ENCODE measurements around the gene MACO1.
A peak's percentile ranks its signal among the peaks of the same experiment; 100 is the strongest.

The MACO1 gene

DNA sequence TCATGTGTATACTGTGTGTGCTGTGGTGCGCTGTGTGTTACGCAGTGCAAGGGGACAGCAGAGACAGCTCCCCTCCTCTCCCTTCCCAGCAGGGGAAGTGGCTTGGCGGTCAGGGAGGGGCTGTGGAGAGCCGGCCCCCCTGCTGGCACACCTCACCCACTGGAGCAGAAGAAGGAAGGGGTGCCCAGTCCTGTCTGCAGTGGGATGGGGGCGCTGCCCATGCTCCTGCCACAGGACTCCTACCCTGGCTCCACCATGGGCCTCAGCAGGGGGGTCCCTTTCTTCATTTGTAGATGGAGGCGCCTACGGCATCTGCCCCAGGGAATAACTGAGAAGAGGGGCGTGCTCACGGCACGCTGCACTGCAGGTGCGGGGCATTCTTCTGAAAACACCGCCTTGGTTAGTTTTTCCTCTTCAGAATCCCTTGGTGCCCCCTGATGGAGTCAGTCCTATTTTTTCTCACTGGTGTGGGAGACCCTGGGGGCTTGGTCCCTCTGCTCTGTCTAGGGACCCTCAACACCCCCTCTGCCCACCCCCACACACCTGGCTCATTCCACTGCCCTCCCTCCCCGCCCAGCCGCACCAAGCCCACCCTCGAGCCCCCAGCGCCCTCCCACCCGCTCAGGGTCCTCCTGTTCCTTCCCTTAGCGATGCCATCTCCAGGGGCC lies 99.0 kb downstream of the MACO1 start:
- Mint-ChIP-seq H3K9me3 (peaks cover 7% of the 10 kb centered on the region in 2 donors), H3K27me3 (no peaks in the 10 kb centered on the region), H3K27ac (no peak overlapping the region), H3K4me3 (no peak overlapping the region), H3K4me1 (no peaks in the 10 kb centered on the region)
- peak; percentile 61 for ATAC-seq
- no peak for DNase-seq

DNA sequence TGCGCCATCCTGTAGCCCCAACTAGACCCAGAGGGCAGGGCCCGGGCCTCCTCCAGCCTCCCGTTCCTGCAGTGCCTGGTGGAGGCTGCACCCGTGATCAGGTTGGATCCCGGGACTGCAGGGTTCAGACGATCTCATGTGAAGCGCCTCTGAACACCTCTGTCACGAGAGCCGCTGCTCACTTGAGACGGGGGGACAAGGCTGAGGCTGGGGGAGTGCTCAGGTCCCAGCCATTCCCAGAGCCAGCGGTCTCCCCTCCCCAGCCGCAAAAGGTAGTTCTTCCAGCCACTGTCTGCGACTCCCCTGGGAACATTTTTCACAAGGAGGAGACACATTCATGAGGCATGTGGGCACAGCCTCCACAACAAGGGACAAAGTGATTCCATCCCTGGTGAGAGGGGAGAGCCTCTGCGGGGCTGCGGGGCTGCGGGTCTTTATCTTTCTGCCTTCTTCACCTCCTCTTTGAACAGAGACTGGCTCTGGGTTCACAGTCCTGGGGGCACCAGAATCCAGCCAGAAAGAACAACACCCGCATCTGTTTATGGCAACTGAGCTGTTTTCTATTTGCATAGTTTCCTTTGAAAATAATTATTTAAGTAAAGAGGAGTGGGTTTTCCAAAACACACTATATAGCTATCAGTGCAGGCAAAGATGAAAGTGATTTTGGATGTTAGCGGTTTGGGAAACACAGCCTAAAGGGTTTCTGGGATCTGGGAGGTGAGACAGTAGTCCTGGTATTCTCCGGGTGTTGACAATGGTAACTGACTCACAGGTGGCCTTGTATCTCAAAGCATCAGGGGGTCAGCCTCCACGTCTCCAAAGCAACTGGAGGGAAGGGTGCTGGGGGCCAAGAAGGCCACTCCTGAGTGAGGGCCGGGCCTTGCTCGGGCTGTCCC lies 99.7 kb downstream of the MACO1 start:
- ATAC-seq (no peak), DNase-seq (no peak)
- Mint-ChIP-seq H3K27ac (no peak overlapping the region), H3K9me3 (peaks cover 2 to 3% of the 10 kb centered on the region in 2 donors), H3K4me1 (no peaks in the 10 kb centered on the region), H3K4me3 (no peak overlapping the region), H3K27me3 (no peaks in the 10 kb centered on the region)

DNA sequence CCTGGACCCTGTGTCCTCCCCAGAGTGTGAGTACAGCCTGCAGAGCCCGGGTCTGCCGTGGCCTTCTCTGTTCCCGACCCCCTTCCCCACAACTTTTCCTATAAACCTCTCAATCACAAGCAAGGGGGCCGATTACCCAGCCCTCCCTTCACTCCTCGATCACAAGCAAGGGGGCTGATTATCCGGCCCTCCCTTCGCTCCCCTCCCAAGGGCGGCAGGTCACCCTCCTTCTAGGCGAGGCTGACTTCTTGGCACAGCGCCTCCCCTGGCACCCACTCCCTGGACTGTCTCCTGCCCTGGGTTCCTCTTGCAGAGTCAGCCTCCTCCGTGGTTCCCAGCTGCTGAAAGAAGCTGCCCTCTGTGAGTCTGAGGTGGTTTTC lies 100.4 kb downstream of the MACO1 start:
- H3K27me3 Mint-ChIP-seq = no peaks in the 10 kb centered on the region
- H3K9me3 Mint-ChIP-seq = no peaks in the 10 kb centered on the region
- DNase-seq = no peak
- peak overlapping the region in 1 of 2 donors; percentile 31 for H3K27ac Mint-ChIP-seq
- H3K4me1 Mint-ChIP-seq = peaks cover 2% of the 10 kb centered on the region
- no peak for ATAC-seq
- no peak overlapping the region for H3K4me3 Mint-ChIP-seq

DNA sequence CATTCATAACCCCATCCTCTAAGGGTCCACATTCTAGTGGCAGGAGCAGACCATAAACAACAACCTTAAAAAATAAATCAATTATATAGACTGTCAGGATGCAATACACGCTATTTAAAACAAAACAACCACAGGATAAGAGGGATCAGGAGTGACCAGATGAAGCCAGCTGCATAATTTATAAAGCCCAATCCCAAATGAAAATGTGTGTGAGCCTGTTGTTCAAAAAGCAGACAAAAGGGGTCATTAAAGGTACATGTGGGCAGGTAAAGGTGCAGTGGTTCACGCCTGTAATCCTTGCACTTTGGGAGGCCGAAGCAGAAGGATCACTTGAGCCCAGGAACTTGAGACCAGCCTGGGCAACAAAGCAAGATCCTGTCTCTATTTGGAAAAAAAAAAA lies 102.3 kb downstream of the MACO1 start:
- ATAC-seq = no peak
- no peaks in the 10 kb centered on the region for H3K9me3 Mint-ChIP-seq
- H3K4me1 Mint-ChIP-seq = peaks cover 4% of the 10 kb centered on the region
- no peaks in the 10 kb centered on the region for H3K27me3 Mint-ChIP-seq
- no peak overlapping the region for H3K4me3 Mint-ChIP-seq
- H3K27ac Mint-ChIP-seq = no peak overlapping the region
- DNase-seq = no peak

DNA sequence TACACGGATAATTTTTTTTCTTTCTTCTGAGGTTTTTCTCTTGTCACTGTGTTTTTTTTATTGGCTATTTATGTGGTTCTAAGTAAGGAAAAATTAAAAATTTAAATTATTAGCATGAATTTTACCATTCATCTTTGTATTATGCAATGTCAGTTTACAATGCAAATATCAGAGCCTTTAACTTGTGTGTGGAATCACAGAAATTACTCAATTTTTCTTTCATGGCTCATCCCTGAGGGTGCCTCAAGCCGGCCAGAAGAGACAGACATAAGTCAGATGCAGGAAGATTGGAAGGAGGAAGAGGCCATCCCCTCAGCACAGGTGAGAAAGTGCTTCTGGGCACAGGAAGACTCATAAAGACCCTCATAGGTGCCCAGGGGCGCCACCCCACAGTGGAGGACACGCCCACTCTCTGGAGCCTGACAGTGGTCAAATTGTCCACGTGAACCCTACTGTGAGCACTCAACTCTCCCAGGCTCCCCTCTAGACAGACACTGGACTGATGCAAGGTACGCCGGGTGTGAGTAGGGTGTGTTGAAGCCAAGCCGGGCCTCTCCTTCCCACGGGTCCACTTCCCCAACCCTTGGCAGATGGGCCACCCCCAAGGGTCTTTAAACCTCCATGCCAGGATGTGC lies 103.2 kb downstream of the MACO1 start:
- H3K4me3 Mint-ChIP-seq = no peak overlapping the region
- no peak overlapping the region for H3K27ac Mint-ChIP-seq
- ATAC-seq (no peak), DNase-seq (no peak)
- no peaks in the 10 kb centered on the region for H3K9me3 Mint-ChIP-seq
- peaks cover 11% of the 10 kb centered on the region for H3K4me1 Mint-ChIP-seq
- no peaks in the 10 kb centered on the region for H3K27me3 Mint-ChIP-seq

DNA sequence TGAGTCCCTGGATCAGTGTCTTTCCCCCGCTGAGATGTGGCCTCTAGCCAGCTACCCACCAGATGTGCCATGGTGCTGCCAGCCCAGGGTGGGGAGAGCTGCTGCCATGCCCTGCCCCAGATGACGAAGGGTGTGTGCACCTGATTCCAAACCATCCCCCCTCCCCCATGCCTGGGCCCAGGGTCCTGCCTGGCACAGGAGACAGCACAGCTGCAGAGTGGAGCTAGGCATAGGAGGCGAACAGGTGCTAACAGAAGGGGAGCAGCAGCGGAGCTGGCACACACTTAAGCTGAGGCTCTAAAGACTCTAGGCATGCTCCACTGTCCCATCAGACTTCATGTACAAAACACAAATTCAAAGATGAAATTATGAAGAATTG lies 103.7 kb downstream of the MACO1 start:
- H3K9me3 Mint-ChIP-seq = no peaks in the 10 kb centered on the region
- no peak for ATAC-seq
- no peak overlapping the region for H3K27ac Mint-ChIP-seq
- no peak overlapping the region for H3K4me3 Mint-ChIP-seq
- no peaks in the 10 kb centered on the region for H3K27me3 Mint-ChIP-seq
- no peak for DNase-seq
- peaks cover 11% of the 10 kb centered on the region for H3K4me1 Mint-ChIP-seq

DNA sequence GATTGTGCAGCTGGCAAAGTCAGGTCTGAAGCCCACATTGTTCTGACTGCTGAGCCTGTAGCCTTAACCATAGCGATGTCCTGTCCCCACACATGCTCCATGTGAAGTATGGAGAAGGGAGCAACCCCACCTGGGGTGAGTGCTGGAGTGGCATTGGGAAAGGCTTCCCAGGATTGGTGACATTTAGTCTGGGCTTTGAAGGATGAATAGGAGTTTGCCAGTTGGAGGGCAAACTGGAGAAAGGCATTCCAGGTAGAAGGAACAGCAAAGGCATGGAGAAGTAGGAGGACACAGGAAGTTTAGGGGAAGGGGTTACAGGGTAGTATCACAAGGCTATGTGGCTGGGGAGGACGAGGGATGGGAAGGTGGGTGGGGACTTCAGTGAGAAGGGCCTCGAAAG lies 105.4 kb downstream of the MACO1 start:
- ATAC-seq = no peak
- Mint-ChIP-seq H3K27ac (no peak overlapping the region), H3K27me3 (no peaks in the 10 kb centered on the region), H3K9me3 (no peaks in the 10 kb centered on the region), H3K4me1 (peaks cover 11% of the 10 kb centered on the region), H3K4me3 (no peak overlapping the region)
- no peak for DNase-seq

DNA sequence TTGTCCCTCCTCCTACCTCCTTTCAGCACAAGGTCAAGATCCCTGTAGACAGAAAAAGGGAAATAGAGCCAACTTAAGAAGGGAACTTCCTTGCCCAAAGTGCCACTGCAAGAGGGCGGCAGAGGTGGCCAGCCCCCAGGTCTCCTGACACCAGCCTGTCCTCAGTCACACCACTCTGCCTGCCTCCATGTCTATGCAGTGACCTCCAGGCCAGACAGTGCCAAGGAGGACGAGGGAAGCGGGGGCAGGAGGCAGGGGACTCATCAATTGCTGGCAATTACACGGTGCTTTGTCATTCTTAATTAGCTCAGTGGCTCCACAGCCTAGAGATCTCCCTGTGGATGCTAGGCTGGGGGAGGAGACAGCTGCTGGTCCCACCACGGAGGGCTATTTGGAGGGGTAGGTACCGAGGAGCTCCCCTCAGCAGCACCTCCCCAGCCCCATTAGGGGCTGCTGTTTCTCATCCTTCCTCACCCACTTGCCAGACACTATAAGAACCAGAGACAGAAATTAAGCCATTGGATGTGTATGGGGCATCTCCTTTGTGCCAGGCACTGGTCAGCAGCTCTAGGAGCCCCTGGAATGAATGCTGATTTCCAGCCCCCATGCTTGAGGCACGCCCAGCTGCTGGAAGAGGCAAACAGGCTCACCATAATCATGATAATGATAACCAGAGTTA lies 106.6 kb downstream of the MACO1 start:
- ATAC-seq = no peak
- no peak overlapping the region for H3K4me3 Mint-ChIP-seq
- DNase-seq = no peak
- H3K27me3 Mint-ChIP-seq = no peaks in the 10 kb centered on the region
- no peak overlapping the region for H3K27ac Mint-ChIP-seq
- peaks cover 15% of the 10 kb centered on the region for H3K4me1 Mint-ChIP-seq
- H3K9me3 Mint-ChIP-seq = no peaks in the 10 kb centered on the region

DNA sequence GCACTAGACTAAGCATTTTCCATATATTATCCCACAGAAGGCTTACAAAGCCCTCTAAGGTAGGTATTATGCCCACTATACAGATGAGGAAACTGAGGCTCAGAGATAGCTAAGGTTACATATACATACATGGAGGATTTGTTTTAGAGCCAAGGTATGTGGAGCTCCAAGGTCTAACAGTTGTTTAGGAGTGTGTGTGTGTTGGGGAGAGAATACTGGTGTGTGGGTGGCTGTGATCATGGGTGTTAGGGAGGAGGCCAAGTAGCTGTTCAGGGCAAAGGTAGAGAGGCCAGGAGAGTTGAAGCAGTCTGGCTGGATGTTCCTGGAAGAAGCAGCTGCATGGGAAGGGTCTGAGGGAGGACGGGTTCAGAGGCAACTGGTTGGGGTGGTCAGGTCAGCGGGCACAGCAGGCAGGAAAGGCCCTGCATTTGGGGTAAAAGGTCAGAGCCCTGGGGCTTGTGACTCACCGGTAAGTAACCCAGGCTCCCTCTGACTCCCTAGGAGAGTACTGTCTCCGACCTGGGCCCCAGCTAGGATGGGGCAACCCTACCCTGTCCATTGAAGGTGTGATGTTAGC lies 107.6 kb downstream of the MACO1 start:
- H3K9me3 Mint-ChIP-seq = no peaks in the 10 kb centered on the region
- H3K27me3 Mint-ChIP-seq = no peaks in the 10 kb centered on the region
- peak overlapping the region in 1 of 2 donors; percentile 42 for H3K27ac Mint-ChIP-seq
- DNase-seq = no peak
- no peak for ATAC-seq
- no peak overlapping the region for H3K4me3 Mint-ChIP-seq
- H3K4me1 Mint-ChIP-seq = peaks cover 16% of the 10 kb centered on the region

DNA sequence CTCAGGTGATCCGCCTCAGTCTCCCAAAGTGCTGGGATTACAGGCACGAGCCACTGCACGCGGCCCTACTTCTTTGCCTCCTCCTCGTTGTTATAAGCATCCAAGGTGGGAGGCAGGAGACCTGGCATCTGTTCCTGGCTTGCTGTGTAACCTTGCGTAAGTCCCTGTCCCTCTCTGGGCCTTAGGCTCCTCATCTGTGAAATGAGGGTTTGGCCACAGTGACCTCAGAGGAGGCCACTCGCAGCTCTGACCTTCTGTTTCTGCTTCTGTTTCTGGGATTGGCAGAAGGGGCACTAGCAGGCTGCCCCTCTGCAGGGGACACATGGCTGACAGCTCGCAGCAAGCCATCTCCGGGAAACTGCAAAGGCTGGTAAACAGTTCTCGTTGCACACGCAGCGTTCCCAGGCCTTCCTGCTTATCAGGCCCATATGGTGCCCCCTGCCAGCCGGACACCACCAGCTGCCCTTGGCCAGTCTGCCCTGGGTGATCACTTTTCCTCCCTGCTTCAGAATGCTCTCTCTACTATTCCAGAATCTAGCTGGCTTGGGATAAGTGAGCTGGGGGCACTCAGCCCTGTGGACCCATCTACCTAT lies 110.1 kb downstream of the MACO1 start:
- DNase-seq (no peak), ATAC-seq (no peak)
- no peaks in the 10 kb centered on the region for H3K9me3 Mint-ChIP-seq
- H3K4me3 Mint-ChIP-seq = no peak overlapping the region
- H3K4me1 Mint-ChIP-seq = peaks cover 32% of the 10 kb centered on the region
- H3K27ac Mint-ChIP-seq = no peak overlapping the region
- H3K27me3 Mint-ChIP-seq = no peaks in the 10 kb centered on the region

DNA sequence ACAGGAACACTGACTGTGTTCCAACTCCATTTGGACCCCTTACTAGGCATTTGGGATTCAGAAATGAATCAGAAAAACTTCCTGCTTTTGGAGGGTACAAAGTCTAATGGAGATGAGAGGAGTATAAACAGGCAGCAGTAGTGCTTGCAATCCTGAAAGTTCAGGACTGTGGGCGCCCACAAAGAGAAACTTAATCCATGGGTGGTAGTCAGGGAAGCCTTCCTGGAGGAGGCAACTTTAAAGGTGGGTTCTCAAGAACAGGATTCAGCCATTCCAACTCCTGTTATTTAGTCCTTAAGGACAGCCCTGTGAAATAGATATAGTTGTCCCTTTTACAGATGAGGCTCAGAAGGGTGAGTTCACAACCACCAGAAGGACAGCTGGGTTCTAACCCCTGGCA lies 110.7 kb downstream of the MACO1 start:
- Mint-ChIP-seq H3K4me1 (peaks cover 34% of the 10 kb centered on the region), H3K27me3 (no peaks in the 10 kb centered on the region), H3K4me3 (no peak overlapping the region), H3K27ac (no peak overlapping the region), H3K9me3 (no peaks in the 10 kb centered on the region)
- no peak for DNase-seq
- no peak for ATAC-seq

DNA sequence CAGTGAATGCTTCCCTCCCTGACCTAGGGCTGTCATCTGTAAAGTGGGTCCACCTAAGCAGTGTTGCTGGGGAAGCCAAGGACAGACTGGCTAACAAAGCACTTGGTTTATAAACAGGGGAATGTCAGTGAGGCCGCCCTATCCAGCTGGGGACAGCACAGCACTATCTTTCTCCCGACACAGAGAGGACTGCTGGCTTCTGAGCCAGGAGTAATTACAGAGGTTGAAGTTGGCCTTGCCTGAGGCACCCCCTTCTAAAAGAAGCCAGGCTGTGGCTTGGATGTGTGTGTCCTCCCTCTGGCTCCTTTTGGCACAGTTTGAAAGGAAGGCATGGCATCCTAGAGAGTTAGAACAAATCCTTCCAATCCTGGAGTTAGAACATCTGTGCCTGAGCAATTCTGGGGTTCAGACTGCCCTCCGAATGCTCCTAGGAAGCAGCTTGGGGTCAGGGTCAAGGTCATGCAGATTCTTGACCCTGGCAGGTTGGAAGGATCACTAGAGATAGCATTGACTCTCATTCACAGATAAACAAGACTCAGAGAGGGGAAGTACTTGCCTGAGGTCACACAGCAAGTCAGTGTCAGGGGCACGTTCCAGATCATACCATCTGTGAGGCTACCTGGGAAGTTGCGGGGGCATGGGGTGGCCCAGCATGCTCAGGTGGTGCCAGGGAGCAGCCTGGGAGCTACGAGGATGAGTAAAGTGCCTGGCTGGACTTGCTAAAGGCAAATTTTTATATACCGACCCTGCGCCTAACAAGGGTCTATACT lies 111.4 kb downstream of the MACO1 start:
- ATAC-seq (no peak), DNase-seq (no peak)
- H3K27me3 Mint-ChIP-seq = no peaks in the 10 kb centered on the region
- no peak overlapping the region for H3K27ac Mint-ChIP-seq
- H3K4me3 Mint-ChIP-seq = no peak overlapping the region
- H3K9me3 Mint-ChIP-seq = no peaks in the 10 kb centered on the region
- peaks cover 41% of the 10 kb centered on the region for H3K4me1 Mint-ChIP-seq

DNA sequence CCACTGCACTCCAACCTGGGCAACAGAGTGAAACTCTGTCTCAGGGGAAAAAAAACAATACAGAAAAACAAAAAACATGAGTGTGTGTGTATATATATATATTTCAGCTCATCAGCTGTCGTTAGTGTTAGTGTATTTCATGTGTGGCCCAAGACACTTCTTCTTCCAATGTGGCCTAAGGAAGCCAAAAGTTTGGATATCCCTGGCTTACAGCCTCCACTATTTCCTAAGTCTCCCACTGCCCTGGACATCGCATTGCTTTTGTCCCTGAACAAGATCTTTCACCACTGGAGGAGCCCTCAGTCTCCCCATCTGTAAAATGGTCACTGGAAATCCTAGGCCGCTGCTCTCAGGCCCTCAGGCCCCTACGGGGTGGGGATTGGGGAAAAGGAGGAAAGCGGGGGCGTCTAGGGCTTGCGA lies 112.3 kb downstream of the MACO1 start:
- Mint-ChIP-seq H3K27me3 (no peaks in the 10 kb centered on the region), H3K9me3 (no peaks in the 10 kb centered on the region), H3K4me3 (peak overlapping the region; percentile 78 to 95), H3K4me1 (peaks cover 47% of the 10 kb centered on the region), H3K27ac (peak overlapping the region in 1 of 2 donors; percentile 85)
- DNase-seq = no peak
- ATAC-seq = no peak

DNA sequence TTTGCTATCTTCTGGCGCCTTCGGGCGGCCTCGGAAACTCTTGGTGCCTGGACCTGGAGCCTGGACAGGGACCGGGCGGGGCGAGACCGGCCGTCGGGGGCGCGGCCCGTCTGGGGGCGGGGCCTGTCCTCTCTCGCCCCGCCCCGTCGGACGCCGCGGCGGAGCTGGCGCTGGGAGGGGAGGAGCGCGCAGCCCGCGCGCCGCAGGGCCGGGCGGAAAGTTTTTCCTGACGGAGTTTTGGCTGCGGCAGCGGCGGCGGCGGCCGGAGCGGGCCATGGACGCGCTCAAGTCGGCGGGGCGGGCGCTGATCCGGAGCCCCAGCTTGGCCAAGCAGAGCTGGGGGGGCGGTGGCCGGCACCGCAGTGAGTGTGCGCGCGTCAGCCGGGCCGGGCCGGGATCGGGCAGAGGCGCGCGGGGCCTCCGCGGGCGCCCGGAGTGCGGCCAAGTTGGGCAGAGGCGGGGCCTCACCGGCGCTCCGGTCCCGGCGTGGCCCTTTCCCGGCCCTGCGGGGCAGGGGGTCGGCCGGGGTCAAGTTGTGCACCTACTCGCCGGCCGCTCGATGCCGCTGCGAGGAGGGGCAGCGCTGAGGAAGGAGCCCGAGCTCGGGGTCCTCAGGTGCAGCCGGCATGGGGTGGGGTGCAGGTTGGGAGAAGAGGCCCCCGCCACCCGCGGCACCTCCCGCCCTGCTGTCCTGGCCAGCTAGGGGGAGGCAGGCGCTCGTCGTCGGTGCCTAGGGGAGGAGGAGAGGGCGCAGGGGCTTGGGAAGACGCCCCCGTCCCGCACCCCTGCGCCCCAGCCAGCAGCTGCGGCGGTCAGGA lies 112.9 kb downstream of the MACO1 start, which contains the start of gene LDLRAP1:
TSS of gene LDLRAP1 (plus strand) at position 182 of the 818 bp plus-strand sequence. CDS start at position 275, 93 bp downstream.
- Mint-ChIP-seq H3K27me3 (no peaks in the 10 kb centered on the region), H3K27ac (peak within 1 kb of the TSS; percentile 69 to 95), H3K9me3 (no peaks in the 10 kb centered on the region), H3K4me3 (peak within 1 kb of the TSS; percentile 78 to 95), H3K4me1 (peaks cover 47% of the 10 kb centered on the region)
- ATAC-seq = peak; percentile 85
- DNase-seq = peak; percentile 60 to 72

All from stimulated activated naive CD8-positive, alpha-beta T cell treated with anti-CD3 and anti-CD28 coated beads, Interleukin-15, amount 100 ng/mL, for 72 hours (primary cell).